Measurements from ENCODE around the gene SOX6. TPM values are rescaled to one million over a fixed set of nuclear protein-coding genes. Genes with fewer than 3 reads are reported as not detected.

SOX6 gene
- total RNA-seq, 2 experiments from 2014 or later = not detected

DNA sequence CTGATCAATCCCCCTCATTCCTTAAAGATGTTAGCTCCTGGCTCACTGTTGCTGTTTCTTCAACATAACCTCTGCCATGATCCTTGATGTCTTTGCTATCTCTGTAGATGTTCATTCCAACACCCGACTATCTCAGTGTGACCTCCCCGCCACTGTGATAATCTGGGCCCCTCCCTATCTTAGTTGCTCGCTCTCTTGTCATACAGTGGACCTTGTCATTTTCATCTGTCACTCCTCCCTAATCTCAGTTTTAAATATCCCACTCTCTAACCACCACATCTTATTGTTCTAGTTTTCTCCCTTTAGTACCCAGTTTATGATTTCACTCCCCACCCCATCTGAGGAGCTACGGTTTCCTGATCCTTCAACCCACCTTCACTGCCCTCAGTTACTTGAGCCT, 379.2 kb downstream of the SOX6 start:
- no peaks in the 10 kb centered on the region for H3K4me1 Mint-ChIP-seq (ENCODE audit: low read depth)
- no peak overlapping the region for H3K4me3 Mint-ChIP-seq
- no peaks in the 10 kb centered on the region for H3K36me3 Mint-ChIP-seq (ENCODE audit: low read depth)
- ATAC-seq (no peak), DNase-seq (no peak)
- no peak overlapping the region for H3K27ac Mint-ChIP-seq
- ChIA-PET CTCF (no interaction called here), POLR2A (no interaction called here)
- no peaks in the 10 kb centered on the region for H3K9me3 Mint-ChIP-seq (ENCODE audit: insufficient read depth)
- H3K27me3 Mint-ChIP-seq (ENCODE audit: low read depth) = no peaks in the 10 kb centered on the region

DNA sequence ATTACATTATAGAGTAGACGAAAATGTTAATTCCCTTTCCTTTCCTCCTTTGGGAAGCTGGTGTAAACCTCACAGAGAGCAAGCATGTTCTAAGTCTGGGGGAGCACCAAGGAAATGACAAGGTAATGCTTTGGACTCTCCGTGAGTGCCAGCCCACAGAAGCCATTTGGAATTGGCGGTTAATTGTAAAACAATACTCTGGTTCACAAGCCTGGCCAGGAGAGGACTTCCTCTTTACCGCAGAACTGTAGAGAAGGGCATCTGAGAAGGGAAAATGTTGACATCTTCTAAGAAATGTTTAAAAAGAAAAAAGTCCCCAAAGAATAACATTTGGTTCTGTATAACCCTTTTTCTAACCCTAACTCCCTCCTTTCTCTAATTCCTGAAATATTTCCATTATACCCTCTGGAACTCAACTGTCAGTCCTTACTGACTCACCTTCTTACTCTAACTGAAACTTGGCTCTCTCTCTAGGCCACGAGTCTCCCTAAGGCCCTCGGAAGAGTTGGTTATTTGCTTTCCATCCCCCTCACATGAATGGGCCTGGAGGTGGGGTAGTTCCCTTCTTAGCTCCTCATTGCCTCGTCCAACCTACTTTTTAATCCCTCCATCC, 379.8 kb downstream of the SOX6 start:
- no peaks in the 10 kb centered on the region for H3K27me3 Mint-ChIP-seq (ENCODE audit: low read depth)
- no peaks in the 10 kb centered on the region for H3K36me3 Mint-ChIP-seq (ENCODE audit: low read depth)
- POLR2A ChIA-PET = no interaction called here
- H3K9me3 Mint-ChIP-seq (ENCODE audit: insufficient read depth) = no peaks in the 10 kb centered on the region
- ATAC-seq (no peak), DNase-seq (no peak)
- H3K27ac Mint-ChIP-seq = no peak overlapping the region
- no peaks in the 10 kb centered on the region for H3K4me1 Mint-ChIP-seq (ENCODE audit: low read depth)
- no peak overlapping the region for H3K4me3 Mint-ChIP-seq
- CTCF ChIA-PET = no interaction called here

DNA sequence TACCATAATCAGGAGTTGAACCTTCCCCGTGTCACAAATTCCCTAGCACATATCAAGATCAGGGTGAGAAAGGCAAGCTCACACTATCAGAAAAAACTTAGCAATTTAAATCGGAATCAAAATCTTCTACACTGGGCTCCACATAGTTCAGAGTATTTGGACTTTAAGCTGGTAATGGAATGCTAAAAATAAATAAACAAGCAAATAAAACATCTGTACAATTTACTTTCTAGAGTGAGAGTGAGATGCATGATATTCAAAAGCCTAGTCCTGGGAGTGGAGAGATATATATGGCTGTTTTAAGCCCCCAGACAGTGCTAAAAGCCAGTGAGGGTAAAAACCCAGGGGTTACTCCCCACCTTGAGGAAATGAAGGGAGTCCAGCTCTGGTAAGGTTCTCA, 380.6 kb downstream of the SOX6 start:
- no peak for ATAC-seq
- Mint-ChIP-seq H3K27me3 (ENCODE audit: low read depth) (no peaks in the 10 kb centered on the region), H3K9me3 (ENCODE audit: insufficient read depth) (no peaks in the 10 kb centered on the region), H3K4me1 (ENCODE audit: low read depth) (no peaks in the 10 kb centered on the region), H3K36me3 (ENCODE audit: low read depth) (no peaks in the 10 kb centered on the region), H3K4me3 (no peak overlapping the region), H3K27ac (no peak overlapping the region)
- ChIA-PET CTCF (no interaction called here), POLR2A (no interaction called here)
- DNase-seq = no peak

DNA sequence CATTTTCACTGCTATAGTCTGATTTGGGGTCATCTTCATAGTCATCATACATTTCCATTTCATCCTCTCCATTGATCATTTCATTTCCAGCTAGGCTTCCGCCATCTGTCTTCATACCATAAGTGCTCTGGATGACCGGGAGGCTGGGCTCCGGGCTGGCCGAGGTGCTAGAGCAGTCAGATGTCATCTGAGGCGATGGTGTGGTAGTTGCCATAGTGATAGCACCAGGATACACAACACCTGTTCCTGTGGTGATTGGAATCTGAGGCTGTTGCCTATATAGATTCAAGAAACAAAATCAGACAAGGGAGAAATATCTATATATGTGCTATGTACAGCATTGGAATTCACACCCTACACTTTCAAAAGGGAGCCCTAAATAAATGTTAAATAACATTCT, 383.5 kb downstream of the SOX6 start:
- ChIA-PET POLR2A (no interaction called here), CTCF (no interaction called here)
- H3K4me1 Mint-ChIP-seq (ENCODE audit: low read depth) = no peaks in the 10 kb centered on the region
- ATAC-seq = no peak
- H3K4me3 Mint-ChIP-seq = no peak overlapping the region
- H3K36me3 Mint-ChIP-seq (ENCODE audit: low read depth) = no peaks in the 10 kb centered on the region
- no peaks in the 10 kb centered on the region for H3K9me3 Mint-ChIP-seq (ENCODE audit: insufficient read depth)
- no peak for DNase-seq
- H3K27ac Mint-ChIP-seq = no peak overlapping the region
- no peaks in the 10 kb centered on the region for H3K27me3 Mint-ChIP-seq (ENCODE audit: low read depth)

DNA sequence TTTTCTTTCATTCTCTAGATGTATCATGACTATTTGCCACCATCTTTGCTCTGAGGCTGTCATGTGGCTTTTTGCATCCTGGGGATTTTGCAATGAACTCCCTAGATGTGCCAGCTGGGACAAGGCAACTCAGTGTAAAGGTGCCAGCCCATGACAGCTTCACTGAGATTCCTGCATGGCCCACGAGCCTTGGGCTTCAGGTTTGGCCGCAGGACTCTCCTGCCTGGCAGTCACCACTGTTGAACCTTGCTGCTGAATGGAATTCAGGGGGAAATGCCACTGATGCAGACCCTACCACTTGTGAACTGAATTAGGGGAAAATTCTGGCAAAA, 385.2 kb downstream of the SOX6 start:
- ChIA-PET POLR2A (no interaction called here), CTCF (no interaction called here)
- Mint-ChIP-seq H3K27me3 (ENCODE audit: low read depth) (no peaks in the 10 kb centered on the region), H3K4me1 (ENCODE audit: low read depth) (no peaks in the 10 kb centered on the region), H3K9me3 (ENCODE audit: insufficient read depth) (no peaks in the 10 kb centered on the region), H3K36me3 (ENCODE audit: low read depth) (no peaks in the 10 kb centered on the region), H3K4me3 (no peak overlapping the region), H3K27ac (no peak overlapping the region)
- no peak for ATAC-seq
- DNase-seq = no peak

DNA sequence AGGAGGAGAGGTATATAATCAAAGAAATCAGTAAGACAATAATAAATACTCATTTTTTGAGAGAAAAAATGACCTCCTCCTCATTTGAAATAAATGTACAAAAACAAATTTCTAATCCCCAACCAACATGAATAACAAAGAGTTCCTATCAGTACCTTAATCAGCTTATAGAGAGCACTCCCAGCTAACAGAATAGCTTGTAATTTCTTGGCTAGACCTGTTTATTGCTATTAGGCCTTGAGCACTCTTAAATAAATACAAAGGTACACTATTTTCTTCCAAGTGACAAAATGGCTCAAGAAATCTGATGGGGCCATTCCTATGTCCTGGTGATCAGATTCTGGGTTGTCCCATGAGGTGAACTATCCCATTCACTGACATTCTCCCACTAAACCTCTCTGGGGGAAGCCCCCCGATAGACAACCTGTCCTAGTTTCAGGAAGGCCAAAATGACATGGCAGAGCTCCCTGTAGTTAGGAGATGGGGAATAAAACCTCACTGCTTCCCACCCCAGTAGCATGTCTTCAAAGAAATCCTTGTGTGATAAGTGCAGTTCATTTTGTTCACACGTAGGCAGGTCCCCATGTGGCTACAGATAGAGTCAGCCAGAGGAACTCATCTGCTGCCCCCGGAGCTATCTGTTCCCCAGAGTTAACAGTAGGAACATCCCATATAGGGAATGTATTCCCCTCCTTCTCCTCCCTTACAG, 385.7 kb downstream of the SOX6 start:
- Mint-ChIP-seq H3K9me3 (ENCODE audit: insufficient read depth) (no peaks in the 10 kb centered on the region), H3K4me1 (ENCODE audit: low read depth) (no peaks in the 10 kb centered on the region), H3K4me3 (no peak overlapping the region), H3K27me3 (ENCODE audit: low read depth) (no peaks in the 10 kb centered on the region), H3K36me3 (ENCODE audit: low read depth) (no peaks in the 10 kb centered on the region), H3K27ac (no peak overlapping the region)
- no peak for DNase-seq
- no peak for ATAC-seq
- POLR2A ChIA-PET = no interaction called here
- CTCF ChIA-PET = no interaction called here

DNA sequence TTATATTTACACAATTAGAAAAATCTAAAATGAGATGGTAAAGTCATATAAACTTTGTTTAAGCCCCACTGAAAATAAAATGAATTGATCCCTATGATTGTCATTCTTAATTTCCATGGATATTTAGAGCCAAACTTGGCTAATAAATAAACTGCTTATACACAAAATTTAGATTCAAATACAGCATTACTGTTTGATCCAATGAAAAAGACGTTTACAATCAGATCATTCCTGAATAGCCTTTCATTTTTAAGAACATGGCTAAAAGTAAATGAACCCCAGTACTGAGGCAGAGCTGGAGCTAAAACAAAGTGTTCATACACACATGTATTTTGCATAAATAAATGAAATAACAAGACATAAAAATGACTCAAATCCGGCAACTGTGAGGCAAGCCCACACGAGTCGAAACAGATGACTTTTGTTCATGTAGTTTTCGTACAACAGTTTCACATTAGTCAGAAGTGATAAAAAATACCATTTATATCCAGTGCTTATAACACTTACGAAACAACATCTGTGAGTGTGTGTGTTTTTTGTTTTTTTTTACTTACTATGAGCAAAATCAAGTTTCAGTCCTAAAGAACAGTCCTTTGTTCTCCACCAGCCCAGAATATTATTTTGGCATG, 386.5 kb downstream of the SOX6 start:
- Mint-ChIP-seq H3K27ac (no peak overlapping the region), H3K27me3 (ENCODE audit: low read depth) (no peaks in the 10 kb centered on the region), H3K36me3 (ENCODE audit: low read depth) (no peaks in the 10 kb centered on the region), H3K4me1 (ENCODE audit: low read depth) (no peaks in the 10 kb centered on the region), H3K4me3 (no peak overlapping the region), H3K9me3 (ENCODE audit: insufficient read depth) (no peaks in the 10 kb centered on the region)
- POLR2A ChIA-PET = no interaction called here
- DNase-seq = no peak
- no peak for ATAC-seq
- CTCF ChIA-PET = no interaction called here

DNA sequence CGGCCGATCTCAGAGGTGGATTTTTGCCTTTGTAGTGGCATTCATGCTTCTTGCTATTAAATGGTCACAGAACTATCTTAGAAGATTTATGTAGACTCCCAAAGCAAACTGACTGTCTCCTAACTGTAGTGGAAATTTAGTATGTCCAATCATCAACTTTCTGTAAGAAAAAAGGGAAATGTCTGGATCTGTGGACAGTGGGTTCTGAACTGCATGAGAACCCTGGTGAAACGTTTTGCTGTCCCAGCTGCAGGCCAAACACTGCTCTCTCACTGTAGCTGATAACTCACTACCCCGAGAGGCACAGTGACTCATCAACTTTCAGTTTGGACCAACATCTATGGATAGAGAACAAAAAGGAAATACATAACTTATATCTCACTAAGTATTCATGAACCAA, 387.1 kb downstream of the SOX6 start:
- Mint-ChIP-seq H3K4me1 (ENCODE audit: low read depth) (no peaks in the 10 kb centered on the region), H3K27ac (no peak overlapping the region), H3K36me3 (ENCODE audit: low read depth) (no peaks in the 10 kb centered on the region), H3K4me3 (no peak overlapping the region), H3K27me3 (ENCODE audit: low read depth) (no peaks in the 10 kb centered on the region), H3K9me3 (ENCODE audit: insufficient read depth) (no peaks in the 10 kb centered on the region)
- ChIA-PET CTCF (no interaction called here), POLR2A (no interaction called here)
- no peak for ATAC-seq
- DNase-seq = no peak

DNA sequence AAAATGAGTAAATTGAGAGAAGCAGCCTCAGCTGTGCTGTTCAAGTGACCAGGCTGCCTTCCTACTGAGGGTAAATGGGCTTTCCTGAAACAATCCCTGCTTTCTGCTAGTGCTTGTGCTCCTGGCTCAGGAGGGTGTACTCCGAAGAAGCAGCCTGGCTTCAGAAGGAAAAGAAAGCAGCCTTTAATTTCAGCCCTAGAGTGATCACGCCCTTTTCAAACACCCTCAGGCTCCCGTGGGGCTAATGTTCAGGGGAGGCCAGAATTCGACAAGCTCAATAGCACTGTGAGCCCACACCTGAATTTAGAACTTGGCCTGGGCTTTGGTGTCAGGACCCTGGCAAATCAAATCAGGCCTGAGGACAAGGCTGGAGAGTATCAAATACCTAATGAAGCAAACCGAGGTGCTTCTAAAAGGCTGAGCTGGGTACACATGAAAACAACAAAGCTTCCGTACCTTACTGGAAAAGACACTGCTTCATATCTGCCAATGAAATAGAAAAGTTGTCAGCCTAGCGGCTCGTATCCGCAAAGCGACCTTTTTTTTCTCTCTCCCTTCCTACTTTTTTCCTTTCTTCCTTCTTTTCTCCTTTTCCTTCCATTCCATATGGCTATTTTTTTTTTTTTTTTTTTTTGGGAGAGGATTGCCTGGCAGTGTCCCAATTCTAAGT, 387.8 kb downstream of the SOX6 start:
- no peak for ATAC-seq
- CTCF ChIA-PET = no interaction called here
- Mint-ChIP-seq H3K9me3 (ENCODE audit: insufficient read depth) (no peaks in the 10 kb centered on the region), H3K4me1 (ENCODE audit: low read depth) (no peaks in the 10 kb centered on the region), H3K4me3 (no peak overlapping the region), H3K36me3 (ENCODE audit: low read depth) (no peaks in the 10 kb centered on the region), H3K27ac (no peak overlapping the region), H3K27me3 (ENCODE audit: low read depth) (no peaks in the 10 kb centered on the region)
- DNase-seq = no peak
- POLR2A ChIA-PET = no interaction called here

DNA sequence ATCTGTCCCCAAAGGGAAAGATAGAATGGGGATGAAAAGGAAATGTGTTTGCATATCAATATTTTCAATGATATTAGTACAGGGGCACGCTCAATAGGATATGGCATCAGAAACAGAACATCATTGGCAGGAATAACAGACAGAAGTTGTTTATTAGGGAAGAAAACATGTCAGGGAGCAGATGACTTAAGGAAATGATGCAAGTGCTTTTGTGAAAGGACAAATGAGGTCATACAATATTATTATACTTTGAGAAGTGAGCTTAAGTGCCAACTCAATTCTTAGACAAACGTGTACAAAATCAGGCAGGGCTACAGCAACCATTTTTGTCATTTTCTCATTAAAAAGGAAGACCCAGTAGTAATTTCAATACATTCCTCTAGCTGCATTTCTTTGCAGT, 388.4 kb downstream of the SOX6 start:
- CTCF ChIA-PET = no interaction called here
- H3K27me3 Mint-ChIP-seq (ENCODE audit: low read depth) = no peaks in the 10 kb centered on the region
- POLR2A ChIA-PET = no interaction called here
- no peak overlapping the region for H3K4me3 Mint-ChIP-seq
- DNase-seq = no peak
- no peak for ATAC-seq
- H3K36me3 Mint-ChIP-seq (ENCODE audit: low read depth) = no peaks in the 10 kb centered on the region
- H3K27ac Mint-ChIP-seq = no peak overlapping the region
- H3K9me3 Mint-ChIP-seq (ENCODE audit: insufficient read depth) = no peaks in the 10 kb centered on the region
- no peaks in the 10 kb centered on the region for H3K4me1 Mint-ChIP-seq (ENCODE audit: low read depth)

DNA sequence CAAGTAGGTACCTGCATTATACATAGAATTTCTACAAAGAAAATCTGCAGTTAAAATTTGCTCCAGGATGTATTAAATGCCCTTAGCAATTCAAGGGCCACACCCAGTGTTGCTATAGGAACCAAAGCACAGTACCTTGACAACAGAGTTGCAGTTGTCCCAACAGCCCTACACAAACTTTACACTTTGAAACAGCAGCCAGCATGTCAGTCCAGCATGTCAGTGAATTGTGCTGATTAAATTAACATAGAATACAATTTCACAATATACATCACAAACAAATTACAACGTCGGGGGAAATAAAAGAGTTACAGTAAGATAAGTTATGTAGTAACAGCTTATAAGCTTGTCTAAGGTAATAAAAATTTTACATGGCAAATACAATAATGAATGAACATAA, 389.2 kb downstream of the SOX6 start:
- CTCF ChIA-PET = no interaction called here
- Mint-ChIP-seq H3K4me1 (ENCODE audit: low read depth) (no peaks in the 10 kb centered on the region), H3K4me3 (no peak overlapping the region), H3K36me3 (ENCODE audit: low read depth) (no peaks in the 10 kb centered on the region), H3K27ac (no peak overlapping the region), H3K9me3 (ENCODE audit: insufficient read depth) (no peaks in the 10 kb centered on the region), H3K27me3 (ENCODE audit: low read depth) (no peaks in the 10 kb centered on the region)
- ATAC-seq (no peak), DNase-seq (no peak)
- POLR2A ChIA-PET = interaction anchor here (0.7 kb wide), 1 partner anchor 34 kb away, joined by 5 read pairs; no protein-coding TSS in a partner anchor

DNA sequence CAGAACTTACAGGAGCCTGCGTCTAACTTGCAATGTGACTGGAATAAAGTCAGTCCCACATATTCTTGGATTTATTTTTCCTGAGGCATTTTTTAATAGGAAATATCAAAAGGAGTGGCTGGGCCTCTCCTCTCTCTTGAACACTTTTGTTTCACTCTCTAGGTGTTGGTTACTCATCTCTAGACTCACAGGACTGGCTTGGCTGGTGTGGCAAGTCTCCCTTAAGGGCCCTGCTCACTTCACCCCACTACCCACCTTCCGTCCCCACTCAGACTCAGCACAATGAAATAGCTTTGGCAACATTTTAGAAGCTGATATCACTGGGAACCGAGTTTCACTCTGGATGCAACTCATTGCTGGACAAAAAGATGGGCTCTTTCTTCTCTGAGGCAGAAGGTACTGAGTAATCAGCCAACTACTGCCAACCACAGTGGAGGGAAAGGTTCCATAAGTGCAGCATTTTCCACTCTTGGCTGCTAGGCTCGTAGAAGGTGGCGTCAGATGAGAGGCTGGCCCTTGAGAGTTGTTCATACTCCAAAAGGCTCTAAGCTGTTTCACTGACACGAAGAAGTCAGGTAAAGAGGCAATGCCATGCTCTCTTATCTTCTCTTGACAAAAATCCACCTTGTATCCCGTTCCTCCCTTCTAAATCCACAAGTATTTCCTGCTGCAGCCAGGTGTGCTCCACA, 390.6 kb downstream of the SOX6 start:
- no peaks in the 10 kb centered on the region for H3K4me1 Mint-ChIP-seq (ENCODE audit: low read depth)
- H3K27me3 Mint-ChIP-seq (ENCODE audit: low read depth) = no peaks in the 10 kb centered on the region
- DNase-seq (no peak), ATAC-seq (no peak)
- H3K9me3 Mint-ChIP-seq (ENCODE audit: insufficient read depth) = no peaks in the 10 kb centered on the region
- ChIA-PET POLR2A (no interaction called here), CTCF (no interaction called here)
- no peaks in the 10 kb centered on the region for H3K36me3 Mint-ChIP-seq (ENCODE audit: low read depth)
- H3K27ac Mint-ChIP-seq = no peak overlapping the region
- no peak overlapping the region for H3K4me3 Mint-ChIP-seq
